NT2/D1 (cell line): Measurements from ENCODE around the gene FMN1.

Experiments
- YY1 ChIP-seq: IDR thresholded peaks from 2 replicates; pipeline ENCODE4 v1.6.1; 2011; ENCODE audit not compliant: insufficient read length, insufficient read depth
- ZNF274 ChIP-seq: IDR thresholded peaks from 2 replicates; pipeline ENCODE4 v1.6.1; 2011; ENCODE audit warnings: mild to moderate bottlenecking, low read depth, low read length

DNA sequence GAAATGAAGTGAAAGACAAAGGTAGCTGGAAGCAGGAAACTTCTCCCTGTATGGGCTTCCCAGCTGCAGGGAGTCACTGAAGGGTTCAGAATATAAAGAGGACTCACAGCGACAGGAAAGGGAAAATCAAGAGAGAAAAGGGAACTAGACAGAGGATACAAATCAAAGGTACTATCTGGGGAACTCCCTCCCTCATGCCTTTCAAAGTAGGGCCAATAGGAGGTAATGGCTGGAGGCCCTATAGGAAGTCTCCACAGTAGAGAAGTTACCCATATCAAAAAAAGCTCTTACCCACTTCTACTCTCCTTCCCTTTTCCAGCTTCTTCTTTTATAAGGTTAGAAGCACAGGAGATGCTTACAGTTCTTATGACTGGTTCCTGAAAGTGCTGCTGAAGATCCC is 43.5 kb downstream of the FMN1 start:
- TF ChIP-seq ZNF274 (no peak), YY1 (no peak)
